HT-29 (cell line): ENCODE results near the gene TSPAN14. TPM values are rescaled to one million over a fixed set of nuclear protein-coding genes. Genes with fewer than 3 reads are reported as not detected.
"Not testable (repeated sequence)": the region's sequence is repeated elsewhere in the genome, so short reads cannot be mapped to it uniquely, and the experiment has no call there.

ENCODE experiments used
- DNase-seq: peaks from one replicate; pipeline ENCODE4 v3.0.0-alpha.2; 2015; ENCODE audit warnings: low spot score
- total RNA-seq: library from RNA; depleted of rRNA; stranded (reverse); fragments of >200 nt; shearing (Covaris generic); gene quantifications from 2 replicates; pipeline ENCODE4 v1.2.3, GENCODE V29; 2014

Gene TSPAN14
- total RNA-seq, 1 experiment from 2014 or later = 65.1 TPM

DNA sequence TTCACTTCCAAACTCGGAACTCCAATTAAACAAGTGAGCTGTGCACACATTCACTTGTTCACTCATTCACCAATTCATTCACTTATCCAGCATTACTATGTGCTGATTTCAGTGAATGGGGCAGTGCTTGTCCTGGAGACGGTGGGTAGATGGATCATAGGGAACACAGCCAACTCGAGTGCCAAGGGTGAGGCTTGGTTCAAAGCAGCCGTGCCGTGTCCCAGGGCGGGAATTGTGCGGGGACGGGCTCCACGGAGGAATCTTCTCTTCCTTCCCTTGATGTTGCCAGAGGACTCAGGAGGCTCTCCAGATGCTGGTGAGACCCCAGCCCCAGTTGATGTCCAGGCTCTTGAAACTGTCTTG lies 86.5 kb downstream of the TSPAN14 start:
- DNase-seq = no peak

GRCh38 chr10:80540981-80541750 lies 87.1 kb downstream of the TSPAN14 start:
- DNase-seq = no peak

- no peak for DNase-seq
Measured at GRCh38 chr10:80542053-80542452, 87.9 kb downstream of the TSPAN14 start.

- no peak for DNase-seq
Measured at GRCh38 chr10:80542652-80543318, 88.7 kb downstream of the TSPAN14 start.

GRCh38 chr10:80543319-80543672 lies 89.2 kb downstream of the TSPAN14 start:
- not testable (repeated sequence) for DNase-seq

DNA sequence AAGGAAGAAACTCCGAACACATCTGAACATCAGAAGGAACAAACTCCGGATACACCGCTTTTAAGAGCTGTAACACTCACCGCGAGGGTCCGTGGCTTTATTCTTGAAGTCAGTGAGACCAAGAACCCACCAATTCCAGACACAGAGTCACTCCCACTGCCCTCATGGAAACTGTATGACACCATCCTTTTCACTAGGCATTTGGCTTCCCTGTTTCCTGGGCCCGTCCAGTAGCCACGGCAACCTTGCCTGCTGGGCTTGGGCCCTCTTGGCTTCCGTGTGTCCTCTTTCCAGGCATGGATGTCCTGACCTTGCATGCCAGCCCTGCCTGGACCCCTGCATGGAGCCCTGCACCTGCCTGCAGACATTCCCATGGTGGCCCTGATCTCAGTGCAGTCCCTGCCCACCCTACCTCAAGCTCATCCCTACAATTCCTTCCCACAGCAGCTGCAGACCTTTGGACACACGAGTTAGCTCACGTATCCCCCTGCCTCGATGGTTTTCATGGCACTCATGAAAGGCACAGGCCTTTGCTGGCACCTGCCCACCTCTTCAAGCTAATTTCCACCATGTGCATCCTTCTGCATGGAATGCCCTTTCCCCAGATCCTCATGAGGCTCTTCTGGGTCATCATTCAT lies 90.3 kb downstream of the TSPAN14 start:
- no peak for DNase-seq

DNA sequence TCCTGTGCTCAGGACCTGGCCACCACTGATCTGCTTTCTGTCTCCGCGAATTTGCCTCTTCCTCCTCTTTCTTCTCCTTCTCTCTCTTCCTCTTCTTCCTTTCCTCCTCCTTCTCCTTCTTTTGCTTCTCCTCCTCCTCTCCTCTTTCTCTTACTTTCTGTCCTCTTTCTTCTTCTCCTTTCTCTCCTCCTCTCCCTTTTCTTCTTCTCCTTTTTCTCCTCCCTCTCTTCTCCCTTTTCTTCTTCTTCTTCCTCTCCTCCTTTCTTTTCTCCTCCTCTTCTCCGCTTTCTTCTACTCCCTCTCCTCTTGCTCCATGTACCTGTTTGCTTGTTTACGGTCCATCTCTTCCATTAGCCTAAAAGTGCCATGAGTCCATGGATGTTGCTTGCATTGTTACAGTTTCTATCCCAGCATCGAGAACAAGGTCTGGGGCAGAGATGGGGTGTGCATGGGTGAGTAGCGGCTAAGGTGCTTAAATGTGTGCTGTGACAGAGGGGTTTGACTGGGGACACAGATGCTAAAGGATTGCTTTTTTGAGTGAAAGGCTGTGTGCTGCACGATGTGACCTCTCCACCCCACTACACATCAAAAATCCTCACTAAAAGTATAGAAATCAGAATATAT lies 91.3 kb downstream of the TSPAN14 start:
- no peak for DNase-seq

DNA sequence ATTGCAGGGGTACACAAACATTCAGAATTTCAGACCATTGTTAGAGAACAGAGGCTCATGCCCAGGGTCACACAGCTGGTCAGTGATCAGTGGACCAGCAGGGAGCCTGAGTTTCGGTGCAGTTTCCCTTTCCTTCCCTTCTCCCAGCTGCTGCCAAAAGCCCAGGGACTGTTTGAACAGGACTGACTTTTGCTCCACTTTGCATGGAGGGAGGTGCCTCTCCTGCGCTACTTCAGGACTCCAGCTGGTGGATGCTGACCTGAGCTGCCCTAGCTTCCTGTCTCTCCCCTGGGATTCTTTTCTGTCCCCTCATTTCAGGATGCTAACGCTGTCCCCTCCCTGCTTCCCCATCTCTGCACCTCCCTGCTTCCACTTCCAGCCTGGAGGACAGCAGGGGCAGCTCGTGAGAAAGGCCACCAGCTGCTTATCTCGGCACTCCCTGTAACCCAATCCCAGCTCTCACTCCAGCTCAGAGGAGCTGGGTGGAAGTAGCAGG lies 98.1 kb downstream of the TSPAN14 start:
- DNase-seq = peak; percentile 43

DNA sequence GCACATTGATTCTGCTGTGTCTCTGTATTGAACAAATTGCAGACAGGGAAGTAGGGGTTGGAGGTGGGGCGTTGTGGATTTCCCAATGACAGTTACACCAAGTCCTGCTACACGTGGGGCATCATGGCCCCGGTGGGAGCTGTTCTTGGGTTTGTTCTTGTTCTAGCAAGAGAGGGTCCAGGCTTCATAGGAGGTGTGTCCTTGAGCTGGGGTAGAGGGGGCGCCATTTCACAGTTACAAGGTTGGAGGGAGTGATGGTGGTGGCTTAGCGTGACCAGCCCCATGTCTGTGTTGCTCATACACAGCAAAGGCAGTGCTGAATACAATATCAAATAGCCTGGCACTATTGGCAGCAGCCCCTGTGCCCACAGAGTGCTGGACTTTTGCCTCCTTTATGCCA lies 99.3 kb downstream of the TSPAN14 start:
- DNase-seq = no peak

DNA sequence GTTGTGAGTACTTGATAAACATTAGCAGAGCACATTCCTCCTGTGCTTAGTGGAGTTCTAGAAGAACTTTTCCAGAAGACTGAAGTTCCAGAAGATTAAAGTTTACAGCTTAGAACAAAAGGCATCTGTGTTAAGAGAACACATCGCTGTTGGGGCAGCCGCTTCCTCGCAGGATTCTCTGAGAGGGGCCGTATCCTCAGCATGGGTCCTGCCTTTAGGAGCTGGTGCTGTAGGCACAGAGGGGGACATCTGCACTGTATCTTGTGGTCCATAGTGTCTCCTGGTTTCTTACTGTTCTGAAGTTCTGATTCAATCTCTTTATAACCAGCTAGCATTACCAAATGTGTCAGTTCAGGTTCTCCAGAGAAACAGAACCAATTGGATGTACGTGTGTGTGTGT lies 99.9 kb downstream of the TSPAN14 start:
- DNase-seq = no peak

DNA sequence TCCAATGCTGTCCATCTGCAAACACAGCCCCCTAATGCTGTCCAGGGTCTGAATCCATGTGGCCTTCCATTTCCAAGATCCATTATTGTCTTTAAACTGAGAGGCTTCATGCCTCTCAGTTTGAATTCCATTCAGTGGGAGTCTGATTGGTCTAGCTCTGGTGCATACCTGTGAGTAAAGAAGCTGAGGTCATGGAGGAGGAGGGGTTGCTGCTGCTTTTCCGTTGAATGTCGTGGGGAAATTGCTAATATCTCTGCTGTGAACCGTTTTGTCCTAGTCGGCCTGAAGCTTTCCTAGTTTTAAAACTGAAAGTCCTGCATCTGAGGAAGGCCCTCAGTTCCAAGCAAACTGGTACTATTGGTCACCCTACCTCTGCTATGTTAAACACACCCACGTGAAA lies 101.3 kb downstream of the TSPAN14 start:
- DNase-seq = no peak

DNA sequence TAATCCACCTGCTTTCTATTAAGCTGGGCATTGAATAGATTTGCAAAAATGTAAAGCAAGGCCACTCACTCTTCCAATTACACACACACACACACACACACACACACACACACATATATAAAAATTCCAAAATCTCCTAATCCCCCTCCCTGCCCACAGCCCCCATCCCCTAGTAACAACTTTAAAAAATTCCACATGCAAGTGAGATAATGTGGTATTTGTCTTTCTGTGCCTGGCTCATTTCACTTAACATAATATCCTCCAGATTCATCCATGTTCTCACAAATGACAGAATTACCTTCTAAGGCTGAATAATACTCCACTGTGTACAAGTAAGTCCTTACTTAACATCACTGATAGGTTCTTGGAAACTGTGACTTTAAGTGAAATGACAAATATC lies 107.8 kb downstream of the TSPAN14 start:
- no peak for DNase-seq

DNA sequence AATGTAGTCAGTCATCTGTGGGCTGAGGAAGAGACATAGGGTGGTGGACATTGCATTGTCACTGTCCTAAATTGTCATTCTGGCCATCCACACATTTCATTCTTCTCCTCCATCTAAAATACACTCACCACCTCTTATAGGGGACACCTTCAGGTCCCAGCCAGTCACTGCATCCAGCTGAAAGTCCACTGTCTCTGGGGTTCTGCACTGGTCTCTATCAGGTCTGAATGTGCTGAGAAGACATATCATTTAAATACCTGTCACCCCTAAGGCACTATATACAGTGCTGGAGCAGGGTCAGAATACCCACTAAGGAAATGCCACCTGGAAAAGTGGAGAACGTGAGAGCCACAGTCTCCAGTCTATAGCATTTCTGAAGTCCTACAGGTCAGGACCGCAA lies 113.2 kb downstream of the TSPAN14 start:
- DNase-seq = no peak

GRCh38 chr10:80569131-80569895 lies 115.2 kb downstream of the TSPAN14 start:
- DNase-seq = no peak

DNA sequence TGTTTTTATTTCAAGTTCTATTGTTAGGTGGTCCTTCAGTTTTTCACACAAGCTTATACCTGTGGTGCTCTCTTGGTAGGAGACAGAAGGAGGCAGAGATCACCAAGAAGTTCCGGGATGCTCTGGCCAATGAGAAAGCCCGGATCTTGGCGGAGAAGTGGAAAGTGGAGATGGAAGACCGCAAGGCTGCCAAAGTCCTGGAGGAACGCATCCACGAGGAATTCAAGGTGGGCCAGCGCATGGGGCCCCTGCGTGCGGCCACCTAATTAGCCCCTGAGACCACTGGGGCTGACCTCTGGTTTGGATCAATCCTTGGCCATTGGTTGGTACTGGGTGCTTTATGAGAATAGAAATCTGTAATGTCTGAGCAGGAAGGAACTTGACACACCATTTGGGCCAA lies 117.2 kb downstream of the TSPAN14 start:
- no peak for DNase-seq

- no peak for DNase-seq
Measured at GRCh38 chr10:80579181-80579763, 125.2 kb downstream of the TSPAN14 start.

DNA sequence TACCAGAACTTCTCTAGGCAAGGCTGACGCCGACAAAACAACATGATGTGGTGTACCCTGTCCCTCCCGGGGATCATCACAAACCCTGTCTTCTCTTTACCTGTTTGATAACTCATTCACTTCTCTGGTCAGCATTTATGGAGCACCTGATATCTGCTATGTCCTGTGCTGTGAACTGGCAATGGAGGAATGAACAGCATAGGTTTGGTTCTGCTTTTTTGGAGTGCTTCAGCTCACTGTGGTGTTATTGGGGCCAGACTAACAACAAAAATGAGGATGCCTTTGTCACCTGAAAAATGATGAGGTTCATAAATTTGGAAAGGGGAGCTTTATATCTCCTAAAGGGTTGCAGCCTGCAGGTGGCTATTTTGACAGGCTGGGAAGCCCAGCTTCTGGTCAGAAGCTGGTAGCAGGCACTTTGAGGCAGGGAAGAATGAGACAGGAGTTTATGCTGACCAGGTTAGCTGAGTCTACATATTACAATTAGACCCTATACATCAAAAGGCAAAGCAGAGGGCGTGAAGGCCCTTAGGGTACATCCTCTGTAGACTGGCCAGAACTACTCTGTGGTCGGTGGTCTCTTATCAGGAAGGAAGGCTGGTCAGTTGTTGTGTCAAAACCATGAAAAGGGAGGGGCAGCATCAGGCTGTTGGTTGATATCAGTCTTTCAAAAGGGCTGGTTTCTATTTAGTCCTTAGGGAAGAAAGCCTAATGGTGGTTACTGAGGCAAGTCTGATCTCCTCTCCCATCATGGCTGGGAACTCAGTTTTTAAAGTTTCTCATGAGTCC lies 125.9 kb downstream of the TSPAN14 start:
- no peak for DNase-seq

- DNase-seq = no peak
Measured at GRCh38 chr10:80580638-80581468, 126.7 kb downstream of the TSPAN14 start.

DNA sequence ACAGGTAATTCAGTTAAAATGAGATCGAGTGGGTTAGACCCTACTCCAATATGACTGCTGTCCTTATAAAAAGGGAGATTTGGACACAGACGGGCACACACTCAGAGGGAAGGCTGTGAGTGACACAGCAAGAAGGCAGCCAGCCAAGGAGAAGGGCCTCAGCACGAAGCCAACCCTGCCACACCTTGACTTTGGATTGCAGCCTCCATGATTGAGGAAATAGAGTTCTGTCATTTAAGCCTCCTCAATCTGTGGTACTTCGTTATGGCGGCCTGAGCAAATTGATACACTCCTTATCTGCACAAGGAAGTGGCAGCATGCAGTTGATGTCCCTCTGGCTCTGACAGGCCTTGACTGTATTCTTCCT lies 127.3 kb downstream of the TSPAN14 start:
- DNase-seq = no peak
